Trophoblast cell (in vitro differentiated cells and primary cell): Measurements from ENCODE around the gene TSR2.
A peak's percentile ranks its signal among the peaks of the same experiment; 100 is the strongest.

Experiments used
- DNase-seq, 2 donors: peaks; one replicate each; pipeline ENCODE4 v3.0.0-alpha.2; 2016
- H2AFZ ChIP-seq: 2 replicates; pipeline ENCODE4 v1.6.1; 2013; ENCODE audit warnings: low read length, moderate library complexity, mild to moderate bottlenecking; ENCODE audit not compliant: insufficient read depth, poor library complexity
- H2AK5ac ChIP-seq: 2 replicates; pipeline ENCODE4 v1.6.1; 2013; ENCODE audit warnings: mild to moderate bottlenecking, low read length
- H2BK120ac ChIP-seq: 2 replicates; pipeline ENCODE4 v1.6.1; 2013; ENCODE audit warnings: low read length, mild to moderate bottlenecking, moderate library complexity; ENCODE audit not compliant: insufficient read depth, poor library complexity
- H2BK12ac ChIP-seq: 2 replicates; pipeline ENCODE4 v1.6.1; 2013; ENCODE audit warnings: mild to moderate bottlenecking, low read length, moderate library complexity
- H2BK5ac ChIP-seq: 2 replicates; pipeline ENCODE4 v1.6.1; 2013; ENCODE audit warnings: low read length, low read depth, moderate library complexity, mild to moderate bottlenecking; ENCODE audit not compliant: poor library complexity
- H3K14ac ChIP-seq: 2 replicates; pipeline ENCODE4 v1.6.1; 2013; ENCODE audit warnings: mild to moderate bottlenecking, low read length
- H3K18ac ChIP-seq: 2 replicates; pipeline ENCODE4 v1.6.1; 2013; ENCODE audit warnings: mild to moderate bottlenecking, low read length
- H3K23ac ChIP-seq: 2 replicates; pipeline ENCODE4 v1.6.1; 2013; ENCODE audit warnings: low read length
- H3K27ac ChIP-seq: 2 replicates; pipeline ENCODE4 v1.5.1; 2013; ENCODE audit warnings: low read depth, mild to moderate bottlenecking, inconsistent platforms, low read length, moderate library complexity
- H3K27me3 ChIP-seq: 2 replicates; pipeline ENCODE4 v1.6.1; 2013; ENCODE audit warnings: inconsistent platforms, mild to moderate bottlenecking, low read length, moderate library complexity; ENCODE audit not compliant: insufficient read depth
- H3K36me3 ChIP-seq, 2 experiments: 1 replicate in 1 of 2; 2 replicates in 1 of 2; pipeline ENCODE4 v1.6.1; 2013; ENCODE audit warnings: low read length in 2 of 2, mild to moderate bottlenecking in 2 of 2, moderate library complexity in 1 of 2; ENCODE audit not compliant: insufficient read depth in 2 of 2, control insufficient read depth in 1 of 2
- H3K4ac ChIP-seq: 2 replicates; pipeline ENCODE4 v1.6.1; 2013; ENCODE audit warnings: low read depth, mild to moderate bottlenecking, low read length, moderate library complexity
- H3K4me1 ChIP-seq, 2 experiments: 1 replicate in 1 of 2; 2 replicates in 1 of 2; pipeline ENCODE4 v1.6.1; 2013; ENCODE audit warnings: low read length in 2 of 2, mild to moderate bottlenecking in 2 of 2, moderate library complexity in 1 of 2; ENCODE audit not compliant: insufficient read depth in 2 of 2, control insufficient read depth in 1 of 2
- H3K4me2 ChIP-seq: 2 replicates; pipeline ENCODE4 v1.6.1; 2013; ENCODE audit warnings: inconsistent platforms, mild to moderate bottlenecking, low read length, moderate library complexity
- H3K4me3 ChIP-seq: 2 replicates; pipeline ENCODE4 v1.5.1; 2013; ENCODE audit warnings: mild to moderate bottlenecking, low read depth, low read length, inconsistent platforms
- H3K79me1 ChIP-seq: one replicate; pipeline ENCODE4 v1.6.1; 2013; ENCODE audit warnings: low read length
- H3K79me2 ChIP-seq: 2 replicates; pipeline ENCODE4 v1.6.1; 2013; ENCODE audit warnings: low read length, mild to moderate bottlenecking; ENCODE audit not compliant: control insufficient read depth, insufficient read depth, poor library complexity
- H3K9ac ChIP-seq: 2 replicates; pipeline ENCODE4 v1.6.1; 2013; ENCODE audit warnings: mild to moderate bottlenecking, low read length
- H3K9me3 ChIP-seq: 2 replicates; pipeline ENCODE4 v1.6.1; 2013; ENCODE audit warnings: low read depth, mild to moderate bottlenecking, control low read depth, inconsistent platforms, low read length; ENCODE audit not compliant: insufficient read depth
- H4K12ac ChIP-seq: 2 replicates; pipeline ENCODE4 v1.6.1; 2013; ENCODE audit warnings: low read depth, mild to moderate bottlenecking, low read length, moderate library complexity
- H4K8ac ChIP-seq: 2 replicates; pipeline ENCODE4 v1.6.1; 2013; ENCODE audit warnings: low read depth, mild to moderate bottlenecking, low read length, moderate library complexity
- H4K91ac ChIP-seq: one replicate; pipeline ENCODE4 v1.6.1; 2013; ENCODE audit warnings: low read depth, mild to moderate bottlenecking, low read length, moderate library complexity
- WGBS: extraction: QIAGEN DNeasy Blood & Tissue Kit; methylation state at CpG from one replicate; pipeline ENCODE4 v1.1.7; 2013; ENCODE audit warnings: missing lambda C conversion rate; ENCODE audit not compliant: insufficient read length, insufficient coverage; ENCODE audit errors: extremely low coverage; 5-methylcytosine and 5-hydroxymethylcytosine counted together

TSR2 gene

GRCh38 chrX:54447461-54447860 lies 7.3 kb downstream of the TSR2 start:
- H3K4me2 ChIP-seq = no peak overlapping the region
- no peaks in the 10 kb centered on the region for H3K79me2 ChIP-seq
- H3K36me3 ChIP-seq = peaks cover 30 to 42% of the 10 kb centered on the region in 2 experiments
- no peak overlapping the region for H3K27ac ChIP-seq
- H3K23ac ChIP-seq = no peak overlapping the region
- H4K91ac ChIP-seq = no peak overlapping the region
- no peak overlapping the region for H4K8ac ChIP-seq
- no CpG with 5 or more reads among the region's 5 CpGs for WGBS
- no peaks in the 10 kb centered on the region for H3K9me3 ChIP-seq
- no peak overlapping the region for H2BK5ac ChIP-seq
- no peaks in the 10 kb centered on the region for H3K4me1 ChIP-seq
- H3K4ac ChIP-seq = no peak overlapping the region
- H3K14ac ChIP-seq = no peak overlapping the region
- no peak overlapping the region for H3K18ac ChIP-seq
- H3K4me3 ChIP-seq = no peak overlapping the region
- no peak overlapping the region for H2BK12ac ChIP-seq
- no peak overlapping the region for H3K9ac ChIP-seq
- no peak overlapping the region for H2BK120ac ChIP-seq
- H2AK5ac ChIP-seq = no peak overlapping the region
- H3K79me1 ChIP-seq = no peaks in the 10 kb centered on the region
- H4K12ac ChIP-seq = no peak overlapping the region
- no peak overlapping the region for H2AFZ ChIP-seq
- H3K27me3 ChIP-seq = no peaks in the 10 kb centered on the region
- DNase-seq = peak in 1 of 2 donors; percentile 15

- no peak overlapping the region for H3K14ac ChIP-seq
- H2BK12ac ChIP-seq = no peak overlapping the region
- H2BK5ac ChIP-seq = no peak overlapping the region
- H3K4me2 ChIP-seq = no peak overlapping the region
- H3K4me3 ChIP-seq = no peak overlapping the region
- H3K79me1 ChIP-seq = no peaks in the 10 kb centered on the region
- no peak overlapping the region for H3K27ac ChIP-seq
- no peak for DNase-seq
- no peak overlapping the region for H3K23ac ChIP-seq
- H2AK5ac ChIP-seq = no peak overlapping the region
- no peak overlapping the region for H3K18ac ChIP-seq
- no peak overlapping the region for H4K12ac ChIP-seq
- H3K4ac ChIP-seq = no peak overlapping the region
- no peak overlapping the region for H2BK120ac ChIP-seq
- H4K91ac ChIP-seq = no peak overlapping the region
- H3K27me3 ChIP-seq = no peaks in the 10 kb centered on the region
- no peak overlapping the region for H3K9ac ChIP-seq
- no peaks in the 10 kb centered on the region for H3K79me2 ChIP-seq
- no peaks in the 10 kb centered on the region for H3K4me1 ChIP-seq
- peaks cover 21 to 28% of the 10 kb centered on the region in 2 experiments for H3K36me3 ChIP-seq
- no peaks in the 10 kb centered on the region for H3K9me3 ChIP-seq
- H2AFZ ChIP-seq = no peak overlapping the region
- no peak overlapping the region for H4K8ac ChIP-seq
Measured at GRCh38 chrX:54449929-54450328, 9.7 kb downstream of the TSR2 start.

- no peak overlapping the region for H2AK5ac ChIP-seq
- no peak overlapping the region for H3K18ac ChIP-seq
- DNase-seq = no peak
- no peak overlapping the region for H2BK5ac ChIP-seq
- H3K36me3 ChIP-seq = peaks cover 21 to 22% of the 10 kb centered on the region in 2 experiments
- H3K27ac ChIP-seq = no peak overlapping the region
- H4K8ac ChIP-seq = no peak overlapping the region
- no peaks in the 10 kb centered on the region for H3K4me1 ChIP-seq
- no peak overlapping the region for H3K23ac ChIP-seq
- no peak overlapping the region for H3K14ac ChIP-seq
- H3K4me3 ChIP-seq = no peak overlapping the region
- H4K12ac ChIP-seq = no peak overlapping the region
- H3K27me3 ChIP-seq = no peaks in the 10 kb centered on the region
- H3K4me2 ChIP-seq = no peak overlapping the region
- H3K79me2 ChIP-seq = no peaks in the 10 kb centered on the region
- no peak overlapping the region for H2AFZ ChIP-seq
- H3K79me1 ChIP-seq = no peaks in the 10 kb centered on the region
- H3K9ac ChIP-seq = no peak overlapping the region
- no peaks in the 10 kb centered on the region for H3K9me3 ChIP-seq
- no peak overlapping the region for H4K91ac ChIP-seq
- H2BK12ac ChIP-seq = no peak overlapping the region
- H3K4ac ChIP-seq = no peak overlapping the region
- H2BK120ac ChIP-seq = no peak overlapping the region
- no CpG with 5 or more reads among the region's 2 CpGs for WGBS
Measured at GRCh38 chrX:54452920-54453319, 12.7 kb downstream of the TSR2 start.

GRCh38 chrX:54470054-54470760 lies 30.0 kb downstream of the TSR2 start:
- WGBS = no CpG with 5 or more reads among the region's 21 CpGs

More at GRCh38 chrX:54470054-54470760, 30.0 kb downstream of the TSR2 start:
- Histone ChIP-seq H3K27me3 (no peaks in the 10 kb centered on the region), H4K91ac (no peak overlapping the region), H2AFZ (no peak overlapping the region), H3K18ac (no peak overlapping the region), H2BK5ac (no peak overlapping the region), H2BK120ac (no peak overlapping the region), H3K4me1 (peaks cover 0 to 3% of the 10 kb centered on the region in 2 experiments), H3K9me3 (no peaks in the 10 kb centered on the region), H3K4me2 (no peak overlapping the region), H3K9ac (no peak overlapping the region), H3K27ac (no peak overlapping the region), H2BK12ac (no peak overlapping the region), H3K14ac (no peak overlapping the region), H4K8ac (no peak overlapping the region), H3K79me2 (no peaks in the 10 kb centered on the region), H3K4me3 (no peak overlapping the region), H3K23ac (no peak overlapping the region), H4K12ac (no peak overlapping the region), H3K36me3 (peaks cover 27 to 30% of the 10 kb centered on the region in 2 experiments), H3K4ac (no peak overlapping the region), H3K79me1 (no peaks in the 10 kb centered on the region), H2AK5ac (no peak overlapping the region)
- no peak for DNase-seq
